HG02678 (cell line): ENCODE data around the gene MSH6.
"Not testable (repeated sequence)": the region's sequence is repeated elsewhere in the genome, so short reads cannot be mapped to it uniquely, and the experiment has no call there.

Experiments used
- ATAC-seq: cut with Tn5 transposase; IDR thresholded peaks from one replicate; pipeline ENCODE4 v1.9.1; 2021; ENCODE audit warnings: mild to moderate bottlenecking, moderate library complexity; ENCODE audit not compliant: unreplicated experiment

The MSH6 gene

DNA sequence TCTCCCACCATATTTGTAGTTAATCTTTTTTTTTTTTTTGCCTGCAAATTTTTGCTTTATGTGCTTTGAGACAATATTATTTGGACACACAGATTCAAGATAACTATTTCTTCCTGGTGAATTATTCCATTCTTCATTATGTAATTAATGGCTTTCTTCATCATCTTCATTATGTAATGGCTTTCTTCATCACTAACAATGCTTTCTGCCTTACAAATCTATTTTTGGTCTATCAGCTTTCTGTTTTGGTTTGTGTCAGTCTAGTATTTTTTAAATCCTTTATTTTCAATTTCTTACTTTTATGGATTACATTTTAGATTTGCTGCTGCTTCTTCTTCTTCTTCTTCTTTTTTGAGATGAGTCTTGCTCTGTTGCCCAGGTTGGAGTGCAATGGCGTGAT, 60.5 kb downstream of the MSH6 start:
- ATAC-seq, result no peak

DNA sequence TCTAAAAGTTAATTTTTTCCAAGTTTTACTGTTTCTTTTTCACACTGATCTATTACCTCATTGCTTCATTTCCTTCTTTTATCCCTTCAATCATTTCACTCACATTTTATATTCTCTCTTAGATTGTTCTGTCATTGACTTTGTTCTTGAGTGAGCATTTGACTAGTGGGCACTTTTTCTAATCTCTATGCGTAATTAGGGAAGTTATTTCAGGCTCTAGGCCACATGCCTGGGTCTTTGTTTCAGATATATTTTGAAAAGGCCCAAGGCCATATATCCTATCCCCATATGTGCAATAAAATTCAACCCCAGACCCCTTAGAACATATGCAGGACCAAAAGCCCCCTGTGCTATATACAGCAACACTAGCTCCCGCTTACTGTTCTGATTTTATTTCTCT, 61.2 kb downstream of the MSH6 start:
- ATAC-seq, result no peak

GRCh38 chr2:47849368-47849767, 66.4 kb downstream of the MSH6 start:
- ATAC-seq, result no peak

DNA sequence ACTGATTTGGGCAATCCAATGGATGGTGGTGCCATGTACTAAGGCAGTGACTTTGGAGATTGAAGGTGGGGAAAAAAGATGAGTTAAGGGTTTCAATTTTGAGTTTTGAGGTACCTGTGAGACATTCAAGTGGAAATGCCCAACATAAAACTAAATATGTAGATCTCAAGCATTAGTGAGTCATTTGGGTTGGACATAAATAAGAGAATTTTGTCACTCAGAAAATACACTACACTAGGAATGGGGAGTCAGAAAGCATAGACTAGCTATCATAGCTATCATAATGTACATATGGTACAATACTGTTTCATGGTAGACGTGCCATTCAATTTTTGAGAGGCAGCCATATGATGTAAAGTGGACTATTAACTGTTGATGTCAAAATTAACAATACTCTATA, 67.3 kb downstream of the MSH6 start:
- no peak for ATAC-seq

DNA sequence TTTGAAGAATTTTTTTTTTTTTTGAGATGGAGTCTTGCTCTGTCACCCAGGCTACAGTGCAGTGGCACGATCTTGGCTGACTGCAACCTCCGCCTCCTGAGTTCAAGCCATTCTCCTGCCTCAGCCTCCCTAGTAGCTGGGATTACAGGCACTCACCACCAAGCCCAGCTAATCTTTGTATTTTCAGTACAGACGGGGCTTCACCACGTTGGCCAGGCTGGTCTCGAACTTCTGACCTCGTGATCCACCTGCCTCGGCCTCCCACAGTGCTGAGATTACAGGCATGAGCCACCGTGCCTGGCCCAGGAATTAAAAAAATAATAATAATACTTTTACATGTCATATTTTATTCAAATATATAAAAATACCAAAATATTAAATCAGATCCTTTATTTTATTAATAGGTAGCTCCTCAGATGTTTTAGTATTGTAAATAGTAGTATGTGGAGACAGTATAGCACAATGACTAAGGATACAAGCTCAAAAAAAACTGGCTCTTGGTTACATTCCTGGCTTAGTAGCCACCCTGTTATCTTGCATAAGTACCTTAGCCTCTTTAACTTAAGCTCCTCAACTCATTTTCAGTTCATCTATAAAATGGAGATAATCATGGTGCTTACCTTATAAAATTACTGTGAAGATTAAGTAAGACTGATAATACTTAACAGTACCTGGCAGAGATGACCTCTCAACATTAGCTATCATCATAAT, 70.3 kb downstream of the MSH6 start:
- not testable (repeated sequence) for ATAC-seq
